Measurements from ENCODE around the gene POTEI.
"Not testable (repeated sequence)": the region's sequence is repeated elsewhere in the genome, so short reads cannot be mapped to it uniquely, and the experiment has no call there.

POTEI gene

GRCh38 chr2:130454712-130455083 is 54.4 kb downstream of the POTEI start:
- not testable (repeated sequence) for DNase-seq

GRCh38 chr2:130453955-130454711 is 55.0 kb downstream of the POTEI start:
- not testable (repeated sequence) for DNase-seq

GRCh38 chr2:130452897-130453296 is 56.2 kb downstream of the POTEI start:
- DNase-seq = not testable (repeated sequence)

- not testable (repeated sequence) for DNase-seq
These were observed 57.3 kb downstream of the POTEI start for GRCh38 chr2:130451823-130452222.

GRCh38 chr2:130451278-130451677 is 57.9 kb downstream of the POTEI start:
- DNase-seq = not testable (repeated sequence)

- not testable (repeated sequence) for DNase-seq
These were observed 58.8 kb downstream of the POTEI start for GRCh38 chr2:130450366-130450765.

- not testable (repeated sequence) for DNase-seq
These were observed 81.5 kb downstream of the POTEI start for GRCh38 chr2:130427631-130428030.

- not testable (repeated sequence) for DNase-seq
These were observed 90.3 kb downstream of the POTEI start for GRCh38 chr2:130418845-130419244.

GRCh38 chr2:130416693-130417092 is 92.4 kb downstream of the POTEI start:
- DNase-seq = not testable (repeated sequence)

Data from NCI-H524 (cell line).